ENCODE results near the gene MAP7.
"Not testable (repeated sequence)": the region's sequence is repeated elsewhere in the genome, so short reads cannot be mapped to it uniquely, and the experiment has no call there.

MAP7 gene

GRCh38 chr6:136464874-136465273, 85.3 kb downstream of the MAP7 start:
- no peak for DNase-seq

GRCh38 chr6:136464148-136464547, 86.1 kb downstream of the MAP7 start:
- no peak for DNase-seq

- DNase-seq, result no peak
These were observed 86.5 kb downstream of the MAP7 start for GRCh38 chr6:136463743-136464142.

DNA sequence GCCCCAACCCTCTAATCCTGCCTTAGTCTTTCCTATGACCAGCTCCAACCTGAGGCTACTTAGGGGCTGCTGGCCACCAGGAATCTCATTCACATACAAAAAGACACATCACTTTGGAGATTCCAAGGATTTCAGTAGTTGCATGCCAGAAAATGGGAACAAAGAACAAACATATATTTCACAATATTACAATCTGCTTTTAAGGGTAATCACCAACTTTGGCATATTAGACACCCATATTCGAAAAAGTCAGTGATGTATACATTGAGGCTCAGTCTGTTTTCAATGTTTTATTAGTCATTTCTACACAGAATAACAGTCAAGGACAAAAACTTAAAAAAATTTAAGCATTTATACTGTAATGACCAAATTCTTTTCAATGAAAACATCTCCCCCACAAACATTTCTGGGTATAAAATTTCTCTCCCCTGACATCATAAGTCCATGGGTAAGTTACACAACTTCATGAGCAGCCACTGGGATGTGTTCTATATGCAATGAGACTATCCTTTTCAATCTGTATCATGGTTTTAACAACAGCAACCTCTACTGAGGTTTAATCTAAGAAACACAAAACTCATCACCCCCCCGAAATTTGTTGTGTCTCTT, 103.5 kb downstream of the MAP7 start:
- DNase-seq, result no peak

DNA sequence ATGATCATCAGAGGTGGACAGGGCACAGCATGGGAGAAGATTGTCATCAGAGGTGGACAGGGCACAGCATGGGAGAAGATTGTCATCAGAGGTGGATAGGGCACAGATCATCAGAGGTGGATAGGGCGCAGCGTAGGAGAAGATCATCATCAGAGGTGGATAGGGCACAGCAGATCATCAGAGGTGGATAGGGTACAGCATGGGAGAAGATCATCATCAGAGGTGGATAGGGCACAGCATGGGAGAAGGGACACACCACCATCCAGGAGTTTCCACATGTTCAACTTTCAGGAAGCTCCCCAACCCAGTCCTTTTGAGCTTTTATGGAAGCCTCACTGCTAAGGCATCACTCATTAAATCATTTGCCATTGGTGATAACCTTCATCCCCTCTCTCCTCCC, 104.1 kb downstream of the MAP7 start:
- no peak for DNase-seq

- DNase-seq, result no peak
These were observed 105.2 kb downstream of the MAP7 start for GRCh38 chr6:136445063-136445462.

- DNase-seq, result no peak
These were observed 110.0 kb downstream of the MAP7 start for GRCh38 chr6:136440203-136440602.

- DNase-seq, result no peak
These were observed 110.6 kb downstream of the MAP7 start for GRCh38 chr6:136439514-136440190.

GRCh38 chr6:136438441-136438840, 111.8 kb downstream of the MAP7 start:
- DNase-seq, result no peak

DNA sequence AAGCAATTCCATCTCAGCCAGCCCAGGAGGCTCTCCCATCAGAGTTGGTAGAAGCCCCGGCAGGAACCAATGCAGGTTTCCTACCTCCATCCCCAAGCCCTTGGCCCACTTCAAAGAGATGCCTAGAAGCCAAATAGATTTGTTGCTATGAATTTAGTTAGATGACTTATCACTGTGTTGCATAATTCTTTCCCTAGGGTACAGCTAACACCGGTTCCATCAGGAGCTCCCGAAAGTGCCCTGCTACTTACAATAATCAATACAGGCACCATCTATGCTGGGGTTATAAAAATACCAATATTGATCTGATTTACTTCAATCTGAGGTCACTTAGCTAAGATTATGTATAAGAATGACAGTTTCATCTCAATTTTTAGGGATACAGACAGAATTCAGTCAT, 113.0 kb downstream of the MAP7 start:
- DNase-seq, result no peak

DNA sequence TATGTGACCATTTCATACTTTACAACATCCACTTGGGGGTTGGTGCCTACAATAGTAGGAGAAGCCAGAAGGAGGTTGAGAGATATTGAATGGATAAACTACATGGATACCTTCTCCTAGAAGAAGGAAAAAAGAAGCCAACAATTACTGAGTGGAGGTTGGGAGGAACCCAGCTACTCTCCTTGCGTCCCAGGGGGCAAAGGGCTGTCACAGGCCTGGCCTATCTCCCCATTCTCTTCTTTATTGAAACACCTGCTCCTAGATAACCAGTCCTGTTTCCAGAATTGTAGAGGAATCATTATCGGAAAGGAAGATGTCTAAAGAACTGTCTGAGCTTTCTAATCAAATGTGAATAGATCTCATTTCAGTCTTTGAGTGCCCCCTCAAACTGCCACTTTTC, 115.1 kb downstream of the MAP7 start:
- no peak for DNase-seq

DNA sequence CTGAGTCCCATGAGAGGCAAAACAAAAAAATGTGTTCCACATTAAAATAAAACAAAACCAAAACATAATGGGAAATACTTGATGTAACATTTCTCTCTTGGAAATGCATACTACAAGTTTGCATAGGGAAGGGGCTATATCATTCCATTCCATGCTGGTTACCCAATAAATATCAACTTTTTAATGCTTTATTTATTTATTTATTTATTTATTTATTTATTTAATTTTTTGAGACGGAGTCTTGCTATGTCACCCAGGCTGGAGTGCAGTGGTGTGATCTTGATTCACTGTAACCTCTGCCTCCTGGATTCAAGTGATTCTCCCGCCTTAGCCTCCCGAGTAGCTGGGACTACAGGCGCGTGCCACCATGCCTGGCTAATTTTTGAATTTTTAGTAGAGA, 118.9 kb downstream of the MAP7 start:
- not testable (repeated sequence) for DNase-seq

- DNase-seq, result no peak
These were observed 120.8 kb downstream of the MAP7 start for GRCh38 chr6:136429264-136430065.

- DNase-seq, result no peak
These were observed 122.9 kb downstream of the MAP7 start for GRCh38 chr6:136427378-136427717.

DNA sequence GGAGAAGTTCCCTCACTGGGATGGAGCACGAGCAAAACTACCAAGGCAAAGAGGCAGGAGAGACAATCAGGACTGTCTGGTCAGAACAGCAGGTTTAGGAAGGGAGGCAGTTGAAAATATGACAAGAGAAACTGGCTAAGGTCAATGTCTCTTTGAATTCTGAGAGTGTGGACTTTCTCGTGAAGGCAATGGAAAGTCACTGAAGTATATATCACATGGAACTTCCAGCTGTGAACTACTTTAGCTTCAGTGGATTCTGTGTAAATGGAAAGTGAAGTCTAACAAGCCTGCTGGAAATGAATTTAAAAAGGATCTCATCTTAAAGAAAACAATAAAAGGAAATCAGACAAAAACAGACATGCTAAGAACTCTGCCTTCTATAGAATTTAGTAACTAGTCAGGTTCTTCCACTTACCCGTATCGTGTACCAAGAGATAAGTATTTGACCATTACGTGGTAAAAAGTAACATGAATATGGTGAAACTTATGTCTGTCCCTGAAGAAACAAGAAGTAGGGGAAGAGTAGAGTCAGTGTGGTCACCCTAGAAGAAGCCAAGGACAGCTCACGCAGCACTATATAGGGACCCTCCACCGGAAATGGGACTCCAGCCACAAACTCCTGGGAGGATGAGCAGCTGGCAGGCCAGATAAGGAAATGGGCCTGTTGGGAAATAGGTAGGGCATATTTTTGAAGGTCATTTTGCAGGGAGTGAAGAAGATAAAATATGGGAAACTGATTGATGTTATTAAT, 123.4 kb downstream of the MAP7 start:
- no peak for DNase-seq

- DNase-seq, result no peak
These were observed 124.4 kb downstream of the MAP7 start for GRCh38 chr6:136425793-136426192.

GRCh38 chr6:136424901-136425300, 125.3 kb downstream of the MAP7 start:
- DNase-seq, result no peak

GRCh38 chr6:136424450-136424849, 125.8 kb downstream of the MAP7 start:
- no peak for DNase-seq

GRCh38 chr6:136421537-136422158, 128.6 kb downstream of the MAP7 start:
- DNase-seq, result no peak

GRCh38 chr6:136420853-136421252, 129.4 kb downstream of the MAP7 start:
- DNase-seq, result no peak

GRCh38 chr6:136415351-136416007, 134.7 kb downstream of the MAP7 start:
- DNase-seq, result no peak

DNA sequence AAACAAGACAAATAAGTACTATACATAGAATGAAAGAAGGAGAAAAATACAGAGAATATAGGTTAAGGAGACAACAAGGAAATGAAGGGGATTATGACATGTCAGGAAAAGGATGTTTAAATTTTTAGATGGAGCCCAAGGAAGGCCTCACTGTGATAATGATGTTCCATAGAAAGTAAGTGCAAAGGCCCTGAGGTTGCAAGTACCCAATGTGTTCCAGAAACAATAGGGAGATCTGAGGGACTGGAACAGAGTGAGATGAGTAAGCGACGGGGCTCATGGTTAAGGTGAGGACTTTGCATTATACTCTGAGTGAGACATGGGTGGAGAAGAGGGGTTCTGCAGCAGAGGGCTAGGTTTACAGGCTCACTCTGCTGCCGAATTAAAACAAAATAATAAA, 137.8 kb downstream of the MAP7 start:
- no peak for DNase-seq

Data from stimulated activated CD4-positive, alpha-beta T cell treated with anti-CD3 and anti-CD28 coated beads, Interleukin-2, amount 100 ng/mL, for 48 hours (primary cell).